ENCODE data around the gene MTCL1. TPM values are rescaled to one million over a fixed set of nuclear protein-coding genes. Genes with fewer than 3 reads are reported as not detected.

MTCL1 gene
- total and polyA plus RNA-seq, 10 donors, result 1.6 to 7.5 (median 3.9) TPM

DNA sequence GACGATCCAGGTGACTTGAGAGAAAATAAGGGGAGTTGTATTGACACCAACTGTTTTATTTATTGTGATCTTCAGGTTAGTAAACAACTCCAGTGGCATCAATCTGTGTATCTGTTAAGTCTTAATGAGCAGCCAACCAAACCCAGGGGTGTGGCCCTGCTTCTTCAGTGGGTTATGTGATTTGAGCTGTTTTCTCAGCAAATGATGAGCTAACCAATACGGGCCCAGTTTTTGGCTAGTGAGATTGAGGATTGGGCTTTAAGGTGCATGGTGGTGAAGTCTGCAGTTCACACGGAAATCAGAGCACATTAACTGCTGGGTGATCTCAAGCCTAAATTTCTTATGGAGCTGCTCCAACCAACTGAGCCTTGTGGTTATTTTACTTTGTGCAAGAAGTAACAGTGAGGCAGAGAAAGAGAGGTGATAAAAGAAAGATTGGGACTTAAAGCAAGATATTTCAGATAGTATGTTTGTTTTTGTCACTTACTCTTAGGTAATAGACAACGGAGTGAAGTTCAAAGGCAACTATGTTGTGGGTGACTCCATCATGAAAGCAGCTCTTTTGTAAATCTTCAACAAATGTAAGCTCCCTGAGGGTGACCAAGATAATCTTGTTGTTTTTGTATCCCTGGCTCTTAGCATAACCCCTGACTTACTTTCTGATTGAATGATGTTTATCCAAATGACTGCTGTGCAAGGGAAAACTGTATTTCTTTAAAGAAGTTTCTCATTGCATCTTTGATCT lies 2.4 kb downstream of the MTCL1 start:
- TF ChIP-seq POLR2AphosphoS5 (IDR thresholded peaks at IDR 0.05) (no peak), POLR2A (IDR thresholded peaks at IDR 0.05) (no peak), CTCF (IDR thresholded peaks at IDR 0.05 in 8 of 11, conservative IDR thresholded peaks at IDR 0.05 in 3 of 11) (no peak)
- Histone ChIP-seq H3K4me1 (peaks cover 8 to 38% (median 30%) of the 10 kb centered on the region in 6 donors), H3K4me3 (peak overlapping the region in 3 of 8 donors; percentile 69 to 93 (median 77)), H3K9me3 (no peaks in the 10 kb centered on the region), H3K36me3 (no peaks in the 10 kb centered on the region), H3K27me3 (replicated peaks in 1 of 7) (peaks cover 0 to 59% (median 30%) of the 10 kb centered on the region in 7 donors), H3K27ac (no peak overlapping the region)
- 55 to 69% (median 64%) methylated on average over 4 of the region's 4 CpGs for WGBS, 5 donors
- intact Hi-C loops (cut with DNase I; ENCODE audit: low total_unique reads), result no loop called here
- DNase-seq, result no peak

GRCh38 chr18:8708670-8709069 lies 3.3 kb downstream of the MTCL1 start:
- Histone ChIP-seq H3K27ac (no peak overlapping the region), H3K4me3 (no peak overlapping the region), H3K4me1 (peaks cover 8 to 33% (median 26%) of the 10 kb centered on the region in 6 donors), H3K36me3 (no peaks in the 10 kb centered on the region), H3K27me3 (replicated peaks in 1 of 7) (peaks cover 0 to 50% (median 20%) of the 10 kb centered on the region in 7 donors), H3K9me3 (no peaks in the 10 kb centered on the region)
- DNase-seq, result no peak
- 87 to 94% (median 91%) methylated on average over 9 of the region's 9 CpGs for WGBS, 5 donors
- intact Hi-C loops (cut with DNase I; ENCODE audit: low total_unique reads), result no loop called here
- TF ChIP-seq CTCF (IDR thresholded peaks at IDR 0.05 in 8 of 11, conservative IDR thresholded peaks at IDR 0.05 in 3 of 11) (no peak), POLR2A (IDR thresholded peaks at IDR 0.05) (no peak), POLR2AphosphoS5 (IDR thresholded peaks at IDR 0.05) (no peak)

- peaks cover 0 to 42% (median 18%) of the 10 kb centered on the region in 7 donors for H3K27me3 ChIP-seq (replicated peaks in 1 of 7)
- WGBS, 5 donors, result 88 to 94% (median 90%) methylated on average over 14 of the region's 14 CpGs
- no peak overlapping the region for H3K4me3 ChIP-seq
- H3K9me3 ChIP-seq, result no peaks in the 10 kb centered on the region
- TF ChIP-seq POLR2AphosphoS5 (IDR thresholded peaks at IDR 0.05) (no peak), POLR2A (IDR thresholded peaks at IDR 0.05) (no peak), CTCF (IDR thresholded peaks at IDR 0.05 in 8 of 11, conservative IDR thresholded peaks at IDR 0.05 in 3 of 11) (no peak)
- peaks cover 8 to 25% (median 19%) of the 10 kb centered on the region in 6 donors for H3K4me1 ChIP-seq
- no peaks in the 10 kb centered on the region for H3K36me3 ChIP-seq
- intact Hi-C loops (cut with DNase I; ENCODE audit: low total_unique reads), result no loop called here
- no peak overlapping the region for H3K27ac ChIP-seq
- DNase-seq, result no peak
Measured at GRCh38 chr18:8709248-8710059, 4.1 kb downstream of the MTCL1 start.

GRCh38 chr18:8711736-8712135 lies 6.4 kb downstream of the MTCL1 start:
- Histone ChIP-seq H3K4me3 (no peak overlapping the region), H3K4me1 (peaks cover 4 to 12% (median 7%) of the 10 kb centered on the region in 6 donors), H3K36me3 (no peaks in the 10 kb centered on the region), H3K27me3 (replicated peaks in 1 of 7) (peaks cover 0 to 23% (median 10%) of the 10 kb centered on the region in 7 donors), H3K27ac (no peak overlapping the region), H3K9me3 (no peaks in the 10 kb centered on the region)
- 94 to 98% (median 96%) methylated on average over 5 of the region's 5 CpGs for WGBS, 5 donors
- intact Hi-C loops (cut with DNase I; ENCODE audit: low total_unique reads), result no loop called here
- DNase-seq, result no peak
- TF ChIP-seq POLR2A (IDR thresholded peaks at IDR 0.05), result no peak
- TF ChIP-seq CTCF (IDR thresholded peaks at IDR 0.05 in 8 of 11, conservative IDR thresholded peaks at IDR 0.05 in 3 of 11), result no peak
